ENCODE data around the gene KIAA2012. TPM values are rescaled to one million over a fixed set of nuclear protein-coding genes. Genes with fewer than 3 reads are reported as not detected.

KIAA2012 gene
- total RNA-seq, 1 experiment from 2014 or later = not detected

DNA sequence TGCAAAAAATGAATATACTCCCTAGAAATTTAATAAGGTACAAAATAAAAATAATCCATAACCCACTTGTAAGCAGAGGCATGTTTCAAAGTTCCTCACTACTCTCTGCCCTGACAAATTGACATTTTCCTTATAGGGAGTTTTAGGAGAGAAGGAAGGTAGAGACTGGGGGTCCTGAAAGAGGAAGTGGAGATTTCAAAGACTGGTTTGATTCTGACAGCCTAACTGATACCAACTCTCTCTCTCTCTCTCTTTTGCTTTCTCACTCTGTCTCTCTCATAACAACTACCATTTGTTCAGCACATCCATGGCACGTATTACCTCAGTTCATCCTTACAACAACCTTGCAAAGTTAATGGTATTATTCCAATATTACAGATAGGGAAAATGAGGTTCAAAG lies 20.8 kb upstream of the KIAA2012 start:
- H3K4me3 ChIP-seq (ENCODE audit: insufficient read depth, low read depth, low read length) = no peak overlapping the region
- no peaks in the 10 kb centered on the region; the same call in 1 of the 2 replicates for H3K27me3 ChIP-seq (ENCODE audit: control insufficient read depth, insufficient read depth, low read length)
- DNase-seq = no peak
- H3K36me3 ChIP-seq (replicated peaks; ENCODE audit: control insufficient read depth, insufficient read depth, low read length) = no peaks in the 10 kb centered on the region

DNA sequence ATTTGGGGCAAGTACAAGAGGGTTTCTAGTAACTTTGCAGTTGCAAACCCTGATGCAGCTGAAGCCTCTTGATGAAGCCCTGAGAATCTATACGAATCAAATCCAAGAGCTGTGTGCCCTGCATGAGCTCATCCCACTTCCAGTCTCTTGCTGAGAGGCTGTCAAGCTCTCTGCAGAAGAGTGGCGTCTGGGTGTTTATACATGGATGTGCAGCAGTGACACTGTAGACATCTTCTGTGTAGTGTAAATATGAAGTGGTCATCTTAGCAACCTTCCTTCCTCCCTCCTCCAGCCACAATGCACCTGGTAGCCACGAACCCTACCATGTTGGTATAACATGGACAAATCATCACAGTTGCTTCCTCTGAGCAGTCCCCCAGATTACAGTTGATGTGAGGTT lies 18.4 kb upstream of the KIAA2012 start:
- Histone ChIP-seq H3K4me3 (ENCODE audit: insufficient read depth, low read depth, low read length) (no peak overlapping the region), H3K27me3 (ENCODE audit: control insufficient read depth, insufficient read depth, low read length) (no peaks in the 10 kb centered on the region; the same call in 1 of the 2 replicates), H3K36me3 (replicated peaks; ENCODE audit: control insufficient read depth, insufficient read depth, low read length) (no peaks in the 10 kb centered on the region)
- DNase-seq = no peak

DNA sequence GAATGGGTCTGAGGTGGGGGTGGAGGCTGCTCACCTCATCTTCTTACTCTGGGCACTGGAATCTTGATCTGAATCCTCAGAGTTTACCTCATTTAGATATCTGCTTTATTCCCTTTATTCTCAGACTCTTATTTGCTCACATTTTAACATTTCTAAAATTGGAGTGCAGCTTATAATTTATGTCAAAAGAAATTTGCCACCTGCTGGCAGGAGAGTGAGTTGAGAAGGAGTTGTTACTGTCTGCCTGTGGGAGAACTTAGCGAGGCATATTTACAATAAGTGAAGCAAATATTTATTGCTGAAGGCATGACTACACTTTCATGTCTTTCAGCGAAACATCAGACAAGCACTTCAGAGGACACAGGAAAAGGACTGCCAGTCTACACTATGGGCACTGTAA lies 16.4 kb upstream of the KIAA2012 start:
- Histone ChIP-seq H3K27me3 (ENCODE audit: control insufficient read depth, insufficient read depth, low read length) (no peaks in the 10 kb centered on the region; the same call in 1 of the 2 replicates), H3K36me3 (replicated peaks; ENCODE audit: control insufficient read depth, insufficient read depth, low read length) (no peaks in the 10 kb centered on the region), H3K4me3 (ENCODE audit: insufficient read depth, low read depth, low read length) (no peak overlapping the region)
- DNase-seq = no peak

DNA sequence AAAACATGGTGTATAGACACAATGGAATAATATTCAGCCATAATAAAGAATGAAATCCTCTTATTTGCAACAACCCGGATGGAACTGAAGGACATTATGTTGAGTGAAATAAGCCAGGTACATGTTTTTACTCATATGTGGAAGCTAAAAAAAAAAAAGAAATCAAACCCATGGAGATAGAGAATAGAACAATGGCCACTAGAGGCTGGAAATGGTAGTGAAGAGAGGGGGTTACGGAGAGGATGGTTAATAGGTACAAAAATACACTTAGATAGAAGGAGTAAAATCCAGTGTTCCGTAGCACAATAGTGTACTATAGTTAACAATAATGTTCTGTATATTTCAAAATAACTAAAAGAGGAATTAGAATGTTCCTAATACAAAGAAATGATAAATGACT lies 12.8 kb upstream of the KIAA2012 start:
- Histone ChIP-seq H3K36me3 (replicated peaks; ENCODE audit: control insufficient read depth, insufficient read depth, low read length) (no peaks in the 10 kb centered on the region), H3K27me3 (ENCODE audit: control insufficient read depth, insufficient read depth, low read length) (no peaks in the 10 kb centered on the region; the same call in 1 of the 2 replicates), H3K4me3 (ENCODE audit: insufficient read depth, low read depth, low read length) (no peak overlapping the region)
- DNase-seq = no peak

DNA sequence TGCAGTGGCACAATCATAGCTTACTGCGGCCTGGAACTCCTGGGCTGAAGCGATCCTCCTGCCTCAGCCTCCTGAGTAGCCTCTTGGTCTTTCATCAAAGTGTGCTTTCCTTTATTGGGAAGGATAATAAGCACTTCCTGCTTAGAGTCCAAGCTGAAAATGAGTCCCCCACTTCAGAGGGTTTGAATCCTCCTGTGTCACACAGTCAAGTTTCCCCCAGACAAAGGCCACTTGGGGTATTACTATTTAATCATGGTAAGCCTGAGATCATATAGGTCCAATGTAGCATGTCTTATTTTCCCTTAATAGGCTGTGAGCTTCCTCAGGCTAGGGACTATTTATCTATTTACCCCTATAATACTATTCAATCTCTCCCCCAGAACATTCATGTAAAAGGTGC lies 11.4 kb upstream of the KIAA2012 start:
- H3K36me3 ChIP-seq (replicated peaks; ENCODE audit: control insufficient read depth, insufficient read depth, low read length) = no peaks in the 10 kb centered on the region
- H3K4me3 ChIP-seq (ENCODE audit: insufficient read depth, low read depth, low read length) = no peak overlapping the region
- H3K27me3 ChIP-seq (ENCODE audit: control insufficient read depth, insufficient read depth, low read length) = no peaks in the 10 kb centered on the region
- no peak for DNase-seq

DNA sequence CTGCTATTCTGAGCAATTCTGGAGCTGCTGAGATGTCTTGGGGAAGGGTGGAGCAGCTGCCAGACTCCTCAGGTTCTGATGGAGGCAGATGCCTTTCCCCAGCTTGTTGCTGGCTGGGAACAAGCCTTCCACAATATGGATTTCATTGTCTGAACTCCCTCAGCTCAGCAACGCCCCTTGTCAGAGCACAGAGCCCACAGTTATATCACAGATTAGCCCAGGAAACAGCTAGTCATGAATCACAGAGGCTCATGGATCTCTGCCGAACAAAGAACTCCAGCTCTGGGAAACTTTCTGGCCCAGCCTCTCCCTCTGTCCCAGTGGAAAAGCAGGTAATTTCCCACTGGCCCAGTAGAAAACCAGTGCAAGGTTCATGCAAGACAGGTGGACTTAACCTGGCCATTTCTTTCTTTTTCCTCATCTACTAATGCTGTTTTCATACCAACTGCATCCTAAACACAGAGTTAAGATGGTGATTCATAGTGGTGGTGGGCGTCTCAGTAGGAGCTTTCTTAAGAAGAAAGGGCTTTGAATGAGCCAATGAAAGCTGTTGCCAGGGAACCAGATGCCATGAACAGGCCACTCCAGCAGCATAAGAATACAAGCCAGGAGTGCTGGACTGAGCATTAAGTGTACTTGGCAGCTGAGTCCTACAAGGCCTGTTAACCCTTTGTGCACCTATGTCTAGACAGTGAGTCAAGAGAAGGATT lies 8.7 kb upstream of the KIAA2012 start:
- Histone ChIP-seq H3K27me3 (ENCODE audit: control insufficient read depth, insufficient read depth, low read length) (no peaks in the 10 kb centered on the region), H3K36me3 (replicated peaks; ENCODE audit: control insufficient read depth, insufficient read depth, low read length) (no peaks in the 10 kb centered on the region), H3K4me3 (ENCODE audit: insufficient read depth, low read depth, low read length) (no peak overlapping the region)
- DNase-seq = peak; percentile 31

DNA sequence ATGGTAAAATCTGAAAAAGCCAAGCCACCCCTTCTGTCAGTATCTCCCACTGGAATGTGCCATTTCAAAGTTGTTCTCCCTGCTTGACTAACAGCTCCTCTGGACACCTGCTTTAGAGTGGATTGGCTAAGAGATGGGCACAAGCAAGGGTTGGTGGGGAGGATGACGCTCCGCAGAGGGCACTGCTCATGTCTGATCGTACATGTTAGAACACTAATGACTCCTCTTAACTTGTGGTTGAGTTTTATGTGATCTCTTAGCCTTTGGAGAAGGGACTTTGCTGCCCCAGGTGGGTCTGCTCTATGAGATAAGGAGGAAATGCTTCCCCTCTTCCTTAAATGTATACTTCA lies 8.2 kb upstream of the KIAA2012 start:
- H3K36me3 ChIP-seq (replicated peaks; ENCODE audit: control insufficient read depth, insufficient read depth, low read length) = no peaks in the 10 kb centered on the region
- no peak overlapping the region for H3K4me3 ChIP-seq (ENCODE audit: insufficient read depth, low read depth, low read length)
- DNase-seq = no peak
- no peaks in the 10 kb centered on the region for H3K27me3 ChIP-seq (ENCODE audit: control insufficient read depth, insufficient read depth, low read length)

DNA sequence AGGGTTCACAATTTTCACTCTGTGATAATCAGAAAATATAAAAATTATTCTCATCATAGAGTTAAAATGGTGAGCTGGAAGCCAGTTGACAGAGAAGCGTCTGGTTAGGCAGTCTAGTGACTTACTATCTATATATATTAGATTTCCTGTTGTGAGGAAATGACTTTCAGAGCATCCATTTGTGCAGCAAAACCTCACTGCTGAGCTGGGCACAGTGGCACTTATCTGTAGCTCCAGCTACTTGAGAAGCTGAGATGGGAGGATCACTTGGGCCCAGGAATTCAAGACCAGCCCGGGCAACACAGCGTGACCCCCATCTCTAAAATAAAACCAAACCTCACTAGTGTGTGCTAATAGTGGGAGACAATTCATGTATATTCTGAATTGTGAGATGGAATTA lies 7.2 kb upstream of the KIAA2012 start:
- Histone ChIP-seq H3K27me3 (ENCODE audit: control insufficient read depth, insufficient read depth, low read length) (no peaks in the 10 kb centered on the region), H3K36me3 (replicated peaks; ENCODE audit: control insufficient read depth, insufficient read depth, low read length) (no peaks in the 10 kb centered on the region), H3K4me3 (ENCODE audit: insufficient read depth, low read depth, low read length) (no peak overlapping the region)
- no peak for DNase-seq

DNA sequence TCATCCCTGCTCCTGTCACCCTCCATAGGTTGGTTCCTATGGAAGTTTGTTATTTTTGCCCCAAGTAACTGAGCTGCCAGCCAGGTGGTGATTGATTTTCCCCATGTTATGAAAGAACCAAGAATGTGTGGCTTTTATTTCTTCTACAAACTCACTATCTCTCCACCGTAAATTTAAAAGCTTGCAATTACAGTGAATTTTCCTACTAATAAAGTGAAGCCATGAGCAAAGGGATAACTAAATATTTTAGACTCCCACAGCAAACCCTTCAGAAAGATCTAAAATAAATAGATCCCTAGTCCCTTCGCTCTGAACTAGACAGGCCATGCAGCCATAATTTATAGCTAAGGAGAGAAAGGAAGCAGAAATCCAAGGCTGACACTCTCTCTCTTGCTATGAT lies 6.2 kb upstream of the KIAA2012 start:
- no peaks in the 10 kb centered on the region for H3K36me3 ChIP-seq (replicated peaks; ENCODE audit: control insufficient read depth, insufficient read depth, low read length)
- DNase-seq = no peak
- H3K4me3 ChIP-seq (ENCODE audit: insufficient read depth, low read depth, low read length) = no peak overlapping the region
- no peaks in the 10 kb centered on the region for H3K27me3 ChIP-seq (ENCODE audit: control insufficient read depth, insufficient read depth, low read length)

DNA sequence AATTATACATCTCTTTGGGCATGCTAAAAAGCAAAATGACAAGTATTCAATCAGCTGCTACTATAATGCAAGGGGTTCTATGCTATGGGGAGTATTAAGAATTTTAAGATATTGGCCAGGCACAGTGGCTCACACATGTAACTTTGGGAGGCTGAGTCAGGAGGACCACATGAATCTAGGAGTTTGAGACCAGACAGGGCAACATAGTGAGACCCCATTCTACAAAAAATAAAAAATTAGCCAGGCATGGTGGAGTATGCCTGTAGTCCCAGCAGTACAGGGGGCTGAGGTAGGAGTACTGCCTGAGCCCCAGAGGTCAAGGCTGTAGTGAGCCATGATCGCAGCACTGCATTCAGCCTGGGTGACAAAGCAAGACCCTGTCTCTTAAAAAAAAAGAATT lies 5.5 kb upstream of the KIAA2012 start:
- no peak for DNase-seq
- Histone ChIP-seq H3K4me3 (ENCODE audit: insufficient read depth, low read depth, low read length) (no peak overlapping the region), H3K27me3 (ENCODE audit: control insufficient read depth, insufficient read depth, low read length) (no peaks in the 10 kb centered on the region), H3K36me3 (replicated peaks; ENCODE audit: control insufficient read depth, insufficient read depth, low read length) (no peaks in the 10 kb centered on the region)

DNA sequence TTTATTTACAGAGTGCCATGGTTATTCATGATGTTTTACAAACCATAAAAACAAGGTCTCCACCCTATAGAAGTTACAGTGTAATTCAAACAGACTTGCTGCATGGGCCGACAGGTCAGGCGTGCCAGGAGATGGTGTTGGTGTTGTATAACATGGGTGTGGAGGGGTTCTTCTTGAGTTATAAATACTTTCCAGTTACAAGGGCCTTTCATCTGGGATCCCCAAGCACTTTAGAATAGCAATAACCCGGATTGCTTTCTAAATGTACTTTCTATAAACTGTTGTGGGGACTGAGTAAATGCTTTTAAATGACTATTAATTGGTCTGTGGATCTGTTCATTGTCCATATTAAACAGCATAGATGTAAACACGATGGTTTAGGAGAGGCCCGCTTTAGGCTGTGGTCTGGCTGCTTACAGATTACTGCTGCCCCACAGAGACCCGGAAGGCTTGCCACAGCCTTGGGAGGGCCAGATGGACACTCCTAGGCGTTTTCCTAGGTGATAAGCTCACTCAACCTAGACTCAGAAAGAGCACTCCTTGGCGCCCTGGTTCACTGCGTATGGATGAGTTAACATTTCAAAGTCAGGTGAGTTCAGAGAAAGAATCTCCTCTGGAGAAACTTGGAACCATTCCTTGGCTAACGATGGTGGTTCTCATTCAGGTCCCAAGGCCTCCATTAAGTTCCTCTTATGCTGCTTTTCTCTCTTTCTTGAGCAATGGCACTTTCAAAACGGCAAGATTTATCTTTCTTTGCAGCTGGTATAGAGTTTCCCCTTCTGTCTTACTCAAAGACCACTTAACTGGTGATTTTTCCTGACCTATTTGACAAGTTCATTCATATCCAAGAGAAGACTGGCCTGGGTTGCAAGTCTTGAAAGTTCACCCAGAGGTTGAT lies 3.6 kb upstream of the KIAA2012 start:
- H3K4me3 ChIP-seq (ENCODE audit: insufficient read depth, low read depth, low read length) = no peak overlapping the region
- no peak for DNase-seq
- no peaks in the 10 kb centered on the region for H3K36me3 ChIP-seq (replicated peaks; ENCODE audit: control insufficient read depth, insufficient read depth, low read length)
- H3K27me3 ChIP-seq (ENCODE audit: control insufficient read depth, insufficient read depth, low read length) = no peaks in the 10 kb centered on the region

DNA sequence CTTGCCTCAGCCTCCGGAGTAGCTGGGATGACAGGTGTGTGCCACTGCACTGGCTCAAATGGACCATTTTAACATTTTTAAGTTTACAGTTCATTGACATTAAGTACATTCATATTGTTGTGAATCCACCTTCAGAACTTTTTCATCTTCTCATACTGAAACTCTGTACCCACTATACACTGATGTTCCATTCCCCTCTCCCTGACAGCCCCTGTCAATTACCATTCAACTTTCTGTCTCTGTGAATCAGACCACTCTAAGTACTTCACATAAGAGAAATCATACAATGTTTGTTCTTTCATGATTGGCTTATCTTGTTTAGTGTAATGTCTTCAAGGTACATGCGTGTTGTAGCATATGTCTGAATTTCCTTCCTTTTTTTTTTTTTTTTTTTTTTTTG lies 1.9 kb upstream of the KIAA2012 start:
- Histone ChIP-seq H3K36me3 (replicated peaks; ENCODE audit: control insufficient read depth, insufficient read depth, low read length) (no peaks in the 10 kb centered on the region), H3K4me3 (ENCODE audit: insufficient read depth, low read depth, low read length) (no peak overlapping the region), H3K27me3 (ENCODE audit: control insufficient read depth, insufficient read depth, low read length) (no peaks in the 10 kb centered on the region)
- no peak for DNase-seq

DNA sequence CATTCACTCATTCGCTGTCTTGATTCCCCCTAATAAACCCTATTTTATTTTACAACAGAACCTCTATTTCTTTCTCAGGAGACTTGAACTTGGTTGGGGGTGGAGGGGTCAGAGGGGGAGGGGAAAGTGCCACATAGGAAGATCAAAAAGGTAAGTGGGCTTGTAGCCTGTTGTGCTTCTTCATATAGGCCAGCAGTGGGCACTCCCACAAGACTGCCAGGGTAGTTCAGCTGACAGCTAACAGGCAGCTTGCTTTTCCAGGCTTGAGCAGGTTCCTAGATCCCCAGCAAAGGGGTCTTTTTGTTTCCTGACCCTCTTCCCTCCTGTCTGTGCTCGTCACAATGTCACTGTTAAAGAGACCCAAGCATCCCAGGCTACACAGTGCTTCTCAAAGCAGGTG lies 829 bp upstream of the KIAA2012 start:
- no peaks in the 10 kb centered on the region for H3K27me3 ChIP-seq (ENCODE audit: control insufficient read depth, insufficient read depth, low read length)
- H3K36me3 ChIP-seq (replicated peaks; ENCODE audit: control insufficient read depth, insufficient read depth, low read length) = no peaks in the 10 kb centered on the region
- DNase-seq = peak; percentile 30
- H3K4me3 ChIP-seq (ENCODE audit: insufficient read depth, low read depth, low read length) = no peak overlapping the region

DNA sequence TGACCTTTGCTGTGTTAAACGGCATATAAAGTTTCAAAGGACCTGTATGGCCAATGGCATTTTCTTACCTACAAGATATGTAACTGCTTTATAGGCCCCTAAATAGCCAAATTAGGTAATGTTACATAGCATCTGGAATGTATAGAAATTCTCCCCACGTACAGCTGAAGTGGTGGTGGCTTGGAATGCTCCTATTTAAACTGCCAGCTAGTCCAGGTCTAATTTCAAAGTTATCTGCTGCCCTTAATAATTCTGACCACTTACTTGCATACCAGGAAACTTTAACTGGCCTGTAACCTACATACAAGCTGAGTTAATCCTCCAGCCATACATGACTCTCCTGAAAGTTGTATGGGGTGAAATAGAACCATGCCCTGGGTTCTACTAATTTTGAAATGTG lies 1.3 kb downstream of the KIAA2012 start:
- Histone ChIP-seq H3K27me3 (ENCODE audit: control insufficient read depth, insufficient read depth, low read length) (no peaks in the 10 kb centered on the region), H3K4me3 (ENCODE audit: insufficient read depth, low read depth, low read length) (no peak overlapping the region), H3K36me3 (replicated peaks; ENCODE audit: control insufficient read depth, insufficient read depth, low read length) (no peaks in the 10 kb centered on the region)
- DNase-seq = no peak

DNA sequence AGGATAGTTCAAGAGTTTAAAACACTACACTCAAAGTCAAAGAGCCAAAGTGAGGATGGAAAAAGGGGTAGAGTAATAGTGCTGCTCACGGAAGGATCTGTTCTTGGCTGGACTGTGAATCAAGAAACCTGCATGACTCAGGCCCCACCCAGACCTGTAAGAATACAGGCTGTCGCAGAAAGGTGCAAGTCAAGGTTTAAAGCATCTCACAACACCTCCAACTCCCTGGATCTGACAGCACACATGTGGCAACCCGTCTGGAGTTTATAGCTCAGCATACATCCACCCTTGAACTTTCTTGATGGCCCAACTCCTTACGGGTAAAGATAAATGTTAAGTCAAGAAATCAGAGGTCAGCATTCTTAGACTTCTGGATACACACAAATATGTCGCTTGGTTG lies 6.3 kb downstream of the KIAA2012 start:
- Histone ChIP-seq H3K27me3 (ENCODE audit: control insufficient read depth, insufficient read depth, low read length) (no peaks in the 10 kb centered on the region), H3K4me3 (ENCODE audit: insufficient read depth, low read depth, low read length) (no peak overlapping the region), H3K36me3 (replicated peaks; ENCODE audit: control insufficient read depth, insufficient read depth, low read length) (no peaks in the 10 kb centered on the region)
- no peak for DNase-seq
